Upper lobe of left lung (tissue), 4 donors: ENCODE measurements around the gene ZNF813.
"Not testable (repeated sequence)": the region's sequence is repeated elsewhere in the genome, so short reads cannot be mapped to it uniquely, and the experiment has no call there.

Experiments used
- EP300 ChIP-seq, 4 donors: sonication (generic); formaldehyde crosslinking; IDR thresholded peaks; one replicate each; pipeline ENCODE4 v1.5.1; 2017; ENCODE audit warnings: antibody characterized with exemption in 4 of 4, control low read depth in 2 of 4
- POLR2A ChIP-seq, 4 donors: fragments of 450-650 bp; IDR thresholded peaks; one replicate each; pipeline ENCODE4 v1.5.1; 2016 to 2017; ENCODE audit warnings: antibody characterized with exemption in 4 of 4, mild to moderate bottlenecking in 2 of 4
- POLR2AphosphoS5 ChIP-seq, 2 donors: sonication (generic); formaldehyde crosslinking; IDR thresholded peaks; one replicate each; pipeline ENCODE4 v1.5.1; 2017; ENCODE audit warnings: antibody characterized with exemption in 2 of 2
- TF ChIP-seq, protein P1 (sequence below), 6 experiments: fragments of 450-650 bp in 4 of 6; fragments of 200-600 bp in 2 of 6; sonication (generic) in 2 of 6; IDR thresholded peaks; one replicate each; pipeline ENCODE4 v1.5.1; 2016 to 2019; ENCODE audit warnings: antibody characterized with exemption in 6 of 6

DNA sequence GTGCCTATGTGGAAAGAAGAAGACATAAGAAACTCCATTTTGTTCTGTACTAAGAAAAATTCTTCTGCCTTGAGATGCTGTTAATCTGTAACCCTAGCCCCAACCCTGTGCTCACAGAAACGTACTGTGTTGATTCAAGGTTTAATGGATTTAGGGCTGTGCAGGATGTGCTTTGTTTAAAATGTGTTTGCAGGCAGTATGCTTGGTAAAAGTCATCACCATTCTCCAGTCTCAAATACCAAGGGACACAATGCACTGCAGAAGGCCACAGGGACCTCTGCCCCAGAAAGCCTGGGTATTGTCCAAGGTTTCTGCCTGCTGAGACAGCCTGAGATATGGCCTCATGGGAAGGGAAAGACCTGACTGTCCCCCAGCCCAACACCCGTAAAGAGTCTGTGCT, 23.7 kb upstream of the ZNF813 start:
- not testable (repeated sequence) for TF ChIP-seq POLR2AphosphoS5, POLR2A, EP300 (IDR thresholded peaks at IDR 0.05)
- TF ChIP-seq, protein P1, sequence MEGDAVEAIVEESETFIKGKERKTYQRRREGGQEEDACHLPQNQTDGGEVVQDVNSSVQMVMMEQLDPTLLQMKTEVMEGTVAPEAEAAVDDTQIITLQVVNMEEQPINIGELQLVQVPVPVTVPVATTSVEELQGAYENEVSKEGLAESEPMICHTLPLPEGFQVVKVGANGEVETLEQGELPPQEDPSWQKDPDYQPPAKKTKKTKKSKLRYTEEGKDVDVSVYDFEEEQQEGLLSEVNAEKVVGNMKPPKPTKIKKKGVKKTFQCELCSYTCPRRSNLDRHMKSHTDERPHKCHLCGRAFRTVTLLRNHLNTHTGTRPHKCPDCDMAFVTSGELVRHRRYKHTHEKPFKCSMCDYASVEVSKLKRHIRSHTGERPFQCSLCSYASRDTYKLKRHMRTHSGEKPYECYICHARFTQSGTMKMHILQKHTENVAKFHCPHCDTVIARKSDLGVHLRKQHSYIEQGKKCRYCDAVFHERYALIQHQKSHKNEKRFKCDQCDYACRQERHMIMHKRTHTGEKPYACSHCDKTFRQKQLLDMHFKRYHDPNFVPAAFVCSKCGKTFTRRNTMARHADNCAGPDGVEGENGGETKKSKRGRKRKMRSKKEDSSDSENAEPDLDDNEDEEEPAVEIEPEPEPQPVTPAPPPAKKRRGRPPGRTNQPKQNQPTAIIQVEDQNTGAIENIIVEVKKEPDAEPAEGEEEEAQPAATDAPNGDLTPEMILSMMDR (IDR thresholded peaks at IDR 0.05): not testable (repeated sequence)
